NCI-H748 (cell line): ENCODE results near the gene LCNL1.

Experiments
- DNase-seq: peaks from one replicate; lab custom pipeline; 2025; ENCODE audit not compliant: unreplicated experiment; lab: John Stamatoyannopoulos, UW

Gene LCNL1

DNA sequence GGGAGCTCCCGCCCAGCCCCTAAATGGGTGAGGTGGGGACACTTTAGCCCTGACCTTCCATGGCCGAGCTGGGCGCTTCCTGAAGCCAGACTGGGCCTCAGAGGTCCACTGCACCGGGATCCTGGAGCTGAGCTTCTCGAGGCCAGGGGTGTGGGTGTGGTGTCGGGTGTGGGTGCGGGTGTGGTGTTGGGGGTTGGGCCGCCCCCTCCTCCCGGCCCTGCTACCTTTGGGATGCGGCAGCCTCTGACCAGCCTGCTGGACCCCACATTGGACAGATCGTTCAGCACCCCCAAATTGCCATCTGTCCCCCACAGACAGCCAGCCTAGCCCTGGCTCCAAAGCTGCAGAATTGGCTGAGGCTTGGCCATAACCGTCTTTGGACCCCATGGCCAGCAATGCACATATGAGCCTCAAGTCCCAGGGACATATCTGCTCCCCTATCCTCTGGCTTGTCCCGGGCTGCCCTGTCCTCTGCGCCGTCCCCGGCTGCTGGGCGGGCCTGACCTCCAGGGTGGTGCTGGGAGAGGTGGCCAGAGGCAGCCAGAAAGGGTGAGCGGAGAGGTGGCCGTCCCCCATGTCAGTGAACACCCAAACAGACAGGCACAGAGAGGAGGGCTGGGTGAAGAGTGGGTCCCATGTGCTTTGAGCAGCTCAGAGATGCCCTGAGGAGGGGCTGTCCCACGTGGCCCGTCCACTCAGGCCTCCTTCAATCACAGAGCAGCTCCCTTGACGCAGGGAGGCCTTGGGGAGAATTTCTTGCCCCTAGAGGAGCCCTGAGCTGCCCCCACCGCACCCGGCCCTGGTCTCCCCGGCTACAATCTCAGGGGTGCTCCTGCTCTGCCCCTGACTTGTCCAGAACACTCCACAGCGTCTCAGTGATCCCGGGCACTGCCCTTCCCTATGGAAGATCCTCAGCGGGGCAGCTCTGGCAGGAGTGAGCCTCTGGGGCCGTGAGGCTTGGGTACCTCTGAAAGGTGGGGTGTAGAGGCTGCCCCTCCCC is 8.9 kb upstream of the LCNL1 start:
- DNase-seq = no peak

DNA sequence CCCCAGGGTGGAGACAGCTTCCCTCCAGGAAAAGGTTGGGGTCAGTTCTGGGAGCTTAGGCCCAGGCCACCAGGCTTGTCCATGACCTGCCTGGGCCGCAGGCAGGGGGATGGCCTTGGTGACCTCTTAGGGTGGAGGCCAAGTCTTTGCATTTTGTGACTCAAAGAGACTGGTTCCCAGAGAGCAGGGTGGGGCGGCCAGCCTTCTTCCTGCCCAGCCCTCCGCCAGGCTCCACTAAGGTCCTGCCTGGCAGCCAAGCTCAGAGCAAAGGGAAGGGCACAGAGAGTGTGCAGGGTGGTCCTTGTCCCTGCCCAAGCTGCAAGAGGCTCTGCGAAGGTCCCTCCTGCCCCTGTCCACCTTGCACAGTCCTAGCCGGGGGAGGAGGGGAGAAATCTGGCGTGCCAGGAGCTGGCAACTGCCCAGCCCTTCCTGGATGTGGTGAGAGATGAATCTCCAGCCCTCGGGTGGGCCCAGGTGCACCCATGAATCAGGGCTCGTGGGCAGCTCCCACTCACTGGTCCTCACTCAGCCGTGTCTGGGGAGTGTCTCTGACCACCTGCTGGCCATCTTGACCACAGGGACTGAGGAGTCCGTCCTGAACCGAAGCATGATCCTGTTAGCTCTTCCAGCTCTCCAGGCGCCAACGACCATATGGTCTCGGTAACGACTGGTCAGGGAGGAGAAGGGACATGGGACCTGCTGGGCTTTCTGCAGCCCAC is 7.8 kb upstream of the LCNL1 start:
- no peak for DNase-seq

DNA sequence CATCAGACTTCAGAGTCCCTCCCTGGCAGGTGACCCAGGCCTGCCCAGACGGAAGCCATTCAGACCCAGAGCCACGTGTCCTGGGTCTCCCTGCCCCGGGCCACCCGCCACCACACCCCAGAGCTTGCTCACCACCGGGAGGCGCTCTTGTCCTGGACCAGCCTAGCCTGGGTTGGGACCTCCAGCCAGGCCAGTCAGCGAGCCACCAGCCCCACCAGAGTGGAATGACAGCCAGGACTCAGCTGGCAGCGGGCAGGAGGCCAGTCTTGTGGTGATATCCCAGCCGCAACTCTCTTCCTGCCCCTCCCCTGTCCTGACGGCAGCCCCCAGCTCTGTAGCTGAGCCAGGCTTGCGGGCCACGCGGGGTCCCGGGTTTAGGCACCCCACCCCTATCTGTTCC is 7.1 kb upstream of the LCNL1 start:
- DNase-seq = no peak

DNA sequence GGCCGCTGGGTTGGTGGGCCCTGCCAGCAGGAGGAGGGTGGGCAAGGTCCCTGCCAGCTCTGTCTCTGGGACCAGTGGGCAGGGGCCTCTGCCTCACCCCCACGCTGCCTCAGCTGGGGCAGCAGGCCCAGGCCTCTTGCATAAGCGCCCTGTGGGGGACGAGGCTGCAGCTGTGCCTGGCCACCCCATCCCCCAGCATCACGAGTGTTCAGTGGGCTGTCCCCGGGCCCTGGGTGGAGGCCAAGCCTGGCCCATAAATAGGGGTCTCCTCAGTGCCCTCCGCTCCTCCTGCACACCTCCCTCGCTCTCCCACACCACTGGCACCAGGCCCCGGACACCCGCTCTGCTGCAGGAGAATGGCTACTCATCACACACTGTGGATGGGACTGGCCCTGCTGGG is 5.6 kb upstream of the LCNL1 start, which contains the start of gene PTGDS:
Gene PTGDS, plus strand, starts transcription at position 282 of the 400 bp plus-strand sequence. Its CDS starts 75 bp downstream, at position 357.
- no peak for DNase-seq

DNA sequence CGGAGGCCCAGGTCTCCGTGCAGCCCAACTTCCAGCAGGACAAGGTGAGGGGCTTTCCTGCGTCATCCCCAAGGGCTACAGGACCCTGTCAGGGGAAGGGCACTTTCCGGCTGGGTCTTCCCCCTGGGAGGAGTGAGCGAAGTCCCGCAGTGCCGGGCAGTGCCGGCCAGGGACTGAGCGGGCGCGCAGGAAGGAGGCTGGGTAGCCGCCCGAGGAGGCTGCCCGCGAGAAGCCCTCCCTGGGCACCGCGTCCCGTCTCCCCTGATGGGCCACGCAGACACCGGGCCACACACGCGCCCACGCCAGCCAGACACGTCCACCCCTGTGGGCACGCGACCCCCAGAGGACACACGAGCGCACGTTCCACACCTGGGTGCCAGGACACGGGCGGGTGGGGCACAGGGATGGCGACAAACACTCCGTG is 5.1 kb upstream of the LCNL1 start:
- DNase-seq = no peak

DNA sequence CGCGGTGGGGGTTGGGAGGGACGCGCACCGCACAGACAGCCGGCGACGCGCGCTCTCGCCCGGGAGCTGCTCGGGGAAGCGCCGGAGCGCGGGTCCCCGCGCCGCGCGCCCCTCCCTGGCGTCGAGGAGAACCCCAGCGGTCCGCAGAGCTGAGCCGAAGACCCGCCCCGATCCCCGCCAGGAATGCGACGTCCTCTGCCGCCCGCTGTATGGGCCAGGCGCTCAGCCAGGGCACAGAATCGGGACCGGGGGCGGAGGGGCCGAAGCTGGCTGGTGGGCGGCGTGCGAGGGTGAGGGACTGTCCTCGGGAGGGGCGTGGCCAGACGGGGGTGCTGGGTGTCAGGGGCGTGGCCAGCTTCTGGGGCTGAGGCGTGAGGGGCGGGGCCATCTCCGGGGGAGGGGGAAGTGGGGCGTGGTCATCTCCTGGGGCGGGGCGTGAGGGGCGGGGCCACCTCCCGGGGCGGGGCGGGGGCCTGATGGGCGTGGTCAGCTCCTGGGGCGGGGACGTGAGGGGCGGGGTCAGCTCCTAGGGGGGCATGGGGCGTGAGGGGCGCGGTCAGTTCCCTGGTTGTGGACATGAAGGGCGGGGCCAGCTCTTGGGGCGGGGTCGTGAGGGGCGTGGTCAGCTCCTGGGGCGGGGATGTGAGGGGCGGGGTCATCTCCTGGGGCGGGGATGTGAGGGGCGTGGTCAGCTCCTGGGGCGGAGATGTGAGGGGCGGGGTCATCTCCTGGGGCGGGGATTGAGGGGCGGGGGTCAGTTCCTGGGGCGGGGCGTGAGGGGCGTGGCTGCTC is 4.5 kb upstream of the LCNL1 start:
- peak; percentile 81 for DNase-seq

DNA sequence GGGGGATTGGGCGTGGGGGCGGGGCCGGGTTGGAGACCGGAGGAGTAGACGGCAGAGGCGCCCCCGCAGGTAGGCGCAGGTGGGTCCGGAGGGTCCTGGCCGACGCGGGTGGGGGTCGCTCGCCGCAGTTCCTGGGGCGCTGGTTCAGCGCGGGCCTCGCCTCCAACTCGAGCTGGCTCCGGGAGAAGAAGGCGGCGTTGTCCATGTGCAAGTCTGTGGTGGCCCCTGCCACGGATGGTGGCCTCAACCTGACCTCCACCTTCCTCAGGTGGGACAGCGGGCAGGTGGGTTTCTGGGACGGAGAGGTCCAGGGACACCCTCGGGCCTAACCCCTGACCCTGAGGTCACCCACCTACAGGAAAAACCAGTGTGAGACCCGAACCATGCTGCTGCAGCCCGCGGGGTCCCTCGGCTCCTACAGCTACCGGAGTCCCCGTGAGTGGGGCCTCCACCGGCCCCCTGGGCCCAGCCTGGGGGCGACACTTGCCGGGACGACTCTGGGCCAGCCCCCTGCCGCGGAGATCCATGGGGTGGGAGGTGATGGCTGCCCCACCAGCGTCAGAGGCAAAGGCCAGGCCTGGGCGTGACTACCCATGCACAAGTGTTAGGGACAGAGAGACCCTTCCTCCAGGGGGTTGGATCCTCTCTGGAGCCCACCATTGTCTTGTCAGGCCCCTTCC is 3.8 kb upstream of the LCNL1 start:
- no peak for DNase-seq

DNA sequence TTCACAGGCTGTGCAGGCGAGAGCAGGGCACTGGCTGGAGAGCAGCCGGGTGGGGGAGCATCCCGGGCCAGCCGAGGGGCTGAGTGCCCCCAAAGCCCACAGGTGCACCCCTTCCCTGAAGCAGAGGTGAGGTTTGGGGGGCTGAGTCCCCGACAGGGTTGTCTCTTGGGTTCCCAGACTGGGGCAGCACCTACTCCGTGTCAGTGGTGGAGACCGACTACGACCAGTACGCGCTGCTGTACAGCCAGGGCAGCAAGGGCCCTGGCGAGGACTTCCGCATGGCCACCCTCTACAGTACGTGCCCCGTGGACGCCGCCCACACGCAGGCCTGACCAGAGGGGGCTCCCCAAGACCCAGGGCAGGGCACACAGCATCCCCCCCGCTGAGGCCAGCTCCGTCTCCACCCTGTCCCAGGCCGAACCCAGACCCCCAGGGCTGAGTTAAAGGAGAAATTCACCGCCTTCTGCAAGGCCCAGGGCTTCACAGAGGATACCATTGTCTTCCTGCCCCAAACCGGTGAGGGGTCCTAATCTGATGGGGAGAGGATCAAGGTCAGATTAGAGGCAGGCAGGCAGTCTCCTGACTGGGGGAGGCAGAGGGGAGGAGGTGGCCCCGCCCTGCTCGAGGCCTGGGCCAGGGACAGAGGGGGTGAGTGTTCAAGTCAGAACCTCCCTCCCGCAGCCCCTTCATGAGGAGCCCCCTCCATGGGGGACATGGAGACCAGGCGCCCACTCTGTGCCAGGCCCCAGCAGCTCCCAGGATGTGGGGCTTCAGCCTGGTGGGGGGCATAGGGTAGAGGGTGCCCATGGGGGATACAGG is 2.8 kb upstream of the LCNL1 start:
- DNase-seq = no peak

DNA sequence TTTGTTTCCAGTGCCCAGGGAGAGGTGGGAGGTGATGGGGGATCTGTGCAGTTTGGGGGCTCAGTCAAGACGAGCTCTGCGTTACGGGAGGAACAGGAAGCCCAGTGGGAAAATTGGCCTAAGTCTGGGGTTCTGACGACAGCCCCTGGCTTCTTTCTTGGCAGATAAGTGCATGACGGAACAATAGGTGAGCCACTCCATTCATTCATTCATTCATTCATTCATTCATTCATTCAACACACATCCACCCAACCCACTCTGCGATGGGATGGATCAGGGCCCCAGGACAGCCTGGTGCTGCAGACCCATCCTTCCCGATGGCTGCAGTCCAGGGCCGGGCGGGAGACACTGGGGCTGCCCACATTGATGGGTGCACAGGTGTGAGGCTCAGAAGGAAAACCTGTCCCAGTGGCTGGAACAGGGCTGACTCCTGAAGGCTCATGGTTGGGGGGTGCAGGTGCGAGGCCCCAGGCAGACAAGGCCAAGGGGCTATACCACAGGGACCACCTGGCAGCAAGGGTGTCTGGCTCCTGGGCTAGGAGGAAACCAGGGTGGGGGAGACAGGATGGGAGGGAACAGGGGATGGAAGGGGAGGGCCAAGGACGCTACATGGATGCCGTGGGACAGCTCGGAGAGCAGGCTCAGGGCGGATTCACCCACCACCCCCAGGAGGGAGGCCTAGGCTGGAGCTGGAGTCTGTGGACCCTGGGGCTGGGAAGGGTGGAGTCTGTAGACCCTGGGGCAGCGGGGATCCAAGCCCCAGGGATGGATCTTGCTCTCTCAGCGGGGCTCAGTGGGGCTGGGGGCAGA is 1.9 kb upstream of the LCNL1 start:
- no peak for DNase-seq

DNA sequence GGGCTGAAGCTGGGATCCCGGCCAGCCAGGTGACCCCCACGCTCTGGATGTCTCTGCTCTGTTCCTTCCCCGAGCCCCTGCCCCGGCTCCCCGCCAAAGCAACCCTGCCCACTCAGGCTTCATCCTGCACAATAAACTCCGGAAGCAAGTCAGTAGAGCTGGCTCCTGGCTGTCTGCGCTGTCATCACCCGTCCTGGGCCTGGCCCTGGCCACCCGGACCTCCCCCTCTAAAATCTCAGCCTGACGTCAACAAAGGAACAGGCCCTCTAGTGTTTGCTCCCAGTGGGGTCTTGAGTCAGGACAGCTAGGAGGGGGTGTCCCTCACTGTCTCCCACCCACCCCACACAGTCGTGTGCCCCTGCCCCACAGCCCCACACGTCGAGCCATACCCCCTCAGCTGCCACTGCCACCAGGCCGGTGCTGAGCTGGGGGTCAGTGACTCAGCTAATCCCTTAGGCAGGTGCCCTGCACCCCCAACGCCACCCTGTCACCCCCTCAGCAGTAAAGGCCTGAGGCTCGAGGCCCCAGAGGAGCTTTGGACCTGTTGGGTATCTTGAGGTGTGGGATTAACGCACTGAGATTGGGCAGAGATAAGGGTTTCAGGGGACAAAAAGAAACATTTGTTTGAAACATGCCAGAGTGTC is 1.1 kb upstream of the LCNL1 start:
- DNase-seq = no peak

DNA sequence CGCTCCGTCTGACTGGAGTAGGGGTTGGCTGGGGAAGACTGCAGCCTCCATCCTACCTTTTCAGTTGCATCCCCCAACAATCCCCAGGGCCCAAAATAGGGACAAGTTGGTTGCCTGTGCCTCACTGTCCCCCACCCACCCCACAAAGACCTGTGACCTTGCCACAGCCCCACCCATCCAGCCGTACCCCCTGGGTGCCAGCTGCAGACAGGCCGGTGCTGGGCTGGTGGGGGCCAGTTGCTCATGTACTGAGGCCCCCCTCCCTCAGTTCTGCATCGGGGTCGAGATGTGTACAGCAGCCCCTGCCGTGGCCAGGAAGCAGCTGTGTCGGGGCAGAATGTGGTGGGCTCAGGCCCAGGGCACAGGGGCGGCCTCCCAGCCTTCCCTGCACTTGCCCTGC is 374 bp downstream of the LCNL1 start:
- DNase-seq = no peak

DNA sequence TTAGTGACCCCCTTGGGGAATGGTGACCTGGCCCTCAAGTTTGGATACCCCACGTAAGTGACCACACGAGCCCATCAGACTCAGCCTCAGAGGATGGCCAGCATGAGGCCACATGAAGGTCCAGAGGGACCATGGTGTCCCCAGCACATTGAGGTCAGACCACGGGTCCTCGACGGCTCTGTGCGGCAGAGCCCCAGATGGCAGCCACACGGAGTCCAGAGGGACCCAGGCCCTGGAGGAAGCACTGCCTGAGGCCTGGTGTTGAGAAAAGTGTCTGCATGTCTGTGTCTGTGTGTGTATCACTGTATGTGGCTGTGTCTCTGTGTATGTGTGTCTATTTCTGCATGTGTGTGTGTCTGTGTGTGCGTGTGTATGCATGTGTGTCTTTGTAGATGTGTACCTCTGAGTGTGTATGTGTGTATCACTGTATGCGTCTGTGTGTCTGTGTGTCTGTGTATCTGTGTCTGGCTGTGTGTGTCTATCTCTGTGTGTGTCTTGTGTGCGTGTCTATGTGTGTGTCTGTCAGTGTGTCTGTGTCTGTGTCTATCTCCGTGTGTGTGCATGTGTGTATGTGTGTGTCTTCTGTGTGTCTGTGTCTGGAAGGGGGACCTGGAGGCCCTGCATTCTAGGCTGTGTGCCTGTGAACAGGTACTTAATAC is 992 bp downstream of the LCNL1 start:
- no peak for DNase-seq

DNA sequence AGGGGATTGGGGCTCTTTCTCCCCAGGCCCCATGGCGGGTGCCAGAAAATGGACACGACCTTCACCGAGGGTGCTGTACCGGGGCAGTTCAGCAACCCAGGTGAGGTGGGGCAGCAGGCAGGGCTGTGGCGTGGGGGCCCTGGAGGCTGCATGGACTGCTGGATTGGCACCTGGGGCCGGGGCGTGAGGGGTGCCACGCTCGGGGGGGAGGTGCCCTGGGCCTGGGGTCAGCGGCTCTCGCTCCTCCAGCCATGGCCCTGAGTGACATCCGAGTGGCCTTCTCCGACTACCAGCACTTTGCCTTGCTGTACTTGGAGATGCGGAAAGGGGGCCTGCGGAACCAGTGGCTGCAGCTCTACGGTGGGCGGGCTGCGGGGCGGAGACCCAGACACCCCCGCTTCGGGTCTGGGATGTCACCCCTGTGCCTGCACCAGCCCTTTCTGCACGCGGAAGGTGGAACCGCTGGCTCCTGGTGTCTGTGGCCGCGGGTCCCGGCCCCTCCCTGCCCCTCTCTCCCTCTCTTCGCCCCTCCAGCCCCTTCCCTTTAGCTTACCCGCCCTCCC is 1.8 kb downstream of the LCNL1 start:
- no peak for DNase-seq

DNA sequence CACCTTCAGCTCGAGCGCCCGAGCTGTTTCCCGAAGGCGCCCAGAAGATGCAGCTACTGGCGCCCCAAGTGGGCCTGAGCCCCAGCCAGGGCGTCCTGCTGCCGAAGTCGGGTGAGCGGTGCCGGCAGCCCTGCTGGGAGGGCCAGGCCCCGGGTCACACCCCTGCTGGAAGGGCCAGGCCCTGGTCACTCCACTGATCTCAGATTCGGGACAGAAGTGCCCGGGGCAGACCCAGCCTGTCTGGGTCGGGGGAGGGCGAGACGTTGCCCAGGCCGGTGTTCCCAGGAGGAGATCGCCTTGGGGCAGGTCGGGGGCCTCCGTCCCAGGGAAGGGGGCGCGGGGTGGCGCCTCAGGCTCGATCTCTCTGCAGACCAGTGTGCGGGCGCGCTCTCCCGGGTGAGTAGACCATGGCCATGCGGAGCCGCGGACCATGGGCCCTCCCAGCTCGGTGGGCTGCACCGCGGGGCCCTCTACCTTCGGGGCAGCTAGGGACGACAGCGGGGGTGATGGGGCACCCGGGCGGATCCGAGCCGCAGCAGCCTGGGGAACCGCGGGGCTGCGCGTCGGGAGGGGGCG is 2.3 kb downstream of the LCNL1 start:
- DNase-seq = no peak

DNA sequence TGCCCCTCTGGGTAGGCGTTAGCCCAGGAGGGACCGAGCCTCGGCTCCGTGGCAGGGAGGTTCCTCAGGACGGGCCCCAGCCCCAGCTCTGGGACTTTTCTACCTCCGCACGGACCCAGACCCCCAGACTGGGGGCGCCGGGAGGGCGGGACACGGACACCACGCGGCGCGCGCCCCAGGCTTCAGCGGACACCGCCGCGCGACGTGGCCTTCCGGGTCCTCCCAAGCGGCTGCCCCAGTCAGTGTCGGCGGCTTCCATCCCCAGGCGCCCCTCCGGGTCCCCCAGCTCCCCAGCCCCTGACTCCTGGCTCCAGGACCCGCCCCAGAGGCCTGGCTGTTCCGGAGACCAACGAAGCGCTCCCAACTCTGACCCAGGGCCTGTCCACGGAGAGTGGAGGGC is 3.1 kb downstream of the LCNL1 start:
- no peak for DNase-seq

DNA sequence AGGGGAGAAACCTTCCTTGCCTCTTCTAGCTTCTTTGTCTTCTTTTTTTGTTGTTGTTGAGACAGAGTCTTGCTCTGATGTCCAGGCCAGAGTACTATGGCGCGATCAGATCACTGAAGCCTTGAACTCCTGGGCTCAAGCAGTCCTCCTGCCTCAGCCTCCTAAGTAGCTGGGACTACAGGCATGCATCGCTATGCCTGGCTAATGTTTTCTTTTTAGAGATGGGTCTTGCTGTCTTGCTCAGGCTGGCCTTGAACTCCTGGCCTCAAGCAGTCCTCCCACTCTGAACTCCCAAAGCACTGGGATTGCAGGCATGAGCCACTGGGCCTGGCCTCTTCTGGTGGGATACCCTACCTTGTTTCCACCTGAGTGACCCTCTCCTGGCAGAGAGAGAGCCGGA is 6.1 kb downstream of the LCNL1 start:
- DNase-seq = no peak

DNA sequence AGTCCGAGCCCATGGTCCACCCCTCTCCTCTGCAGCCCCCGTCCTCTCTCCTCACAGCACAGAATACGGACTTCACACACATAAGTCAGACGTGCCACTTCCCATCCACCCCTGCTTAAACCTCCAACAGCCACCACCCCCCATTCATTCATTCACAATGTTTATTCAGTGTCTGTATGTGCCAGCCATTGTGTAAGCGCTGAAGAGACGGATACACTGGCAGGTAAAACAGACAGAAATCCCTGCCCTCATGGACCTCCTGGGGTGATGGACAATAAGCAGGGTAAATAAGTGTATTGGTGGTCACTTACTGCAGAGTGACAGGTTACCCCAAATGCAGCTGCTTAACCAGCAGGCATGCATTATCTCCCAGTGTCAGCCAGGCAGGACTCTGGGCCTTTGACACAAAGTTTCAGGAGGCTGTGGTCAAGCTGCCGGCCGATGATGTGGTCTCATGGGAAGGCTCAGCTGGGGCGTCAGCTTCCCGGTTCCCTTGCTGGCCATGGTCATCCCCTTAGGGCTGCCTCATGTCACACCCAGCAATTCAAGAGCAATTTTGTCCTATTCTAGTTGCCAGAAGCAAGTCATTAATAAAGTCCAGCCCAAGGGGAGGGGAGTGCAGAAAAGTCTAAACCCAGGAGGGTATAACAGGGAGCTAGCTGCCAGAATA is 7.6 kb downstream of the LCNL1 start:
- DNase-seq = peak; percentile 97
